ENCODE data around the gene CLEC4C. TPM values are rescaled to one million over a fixed set of nuclear protein-coding genes. Genes with fewer than 3 reads are reported as not detected.

The CLEC4C gene
- total and polyA plus RNA-seq, 2 experiments from 2014 or later: not detected

DNA sequence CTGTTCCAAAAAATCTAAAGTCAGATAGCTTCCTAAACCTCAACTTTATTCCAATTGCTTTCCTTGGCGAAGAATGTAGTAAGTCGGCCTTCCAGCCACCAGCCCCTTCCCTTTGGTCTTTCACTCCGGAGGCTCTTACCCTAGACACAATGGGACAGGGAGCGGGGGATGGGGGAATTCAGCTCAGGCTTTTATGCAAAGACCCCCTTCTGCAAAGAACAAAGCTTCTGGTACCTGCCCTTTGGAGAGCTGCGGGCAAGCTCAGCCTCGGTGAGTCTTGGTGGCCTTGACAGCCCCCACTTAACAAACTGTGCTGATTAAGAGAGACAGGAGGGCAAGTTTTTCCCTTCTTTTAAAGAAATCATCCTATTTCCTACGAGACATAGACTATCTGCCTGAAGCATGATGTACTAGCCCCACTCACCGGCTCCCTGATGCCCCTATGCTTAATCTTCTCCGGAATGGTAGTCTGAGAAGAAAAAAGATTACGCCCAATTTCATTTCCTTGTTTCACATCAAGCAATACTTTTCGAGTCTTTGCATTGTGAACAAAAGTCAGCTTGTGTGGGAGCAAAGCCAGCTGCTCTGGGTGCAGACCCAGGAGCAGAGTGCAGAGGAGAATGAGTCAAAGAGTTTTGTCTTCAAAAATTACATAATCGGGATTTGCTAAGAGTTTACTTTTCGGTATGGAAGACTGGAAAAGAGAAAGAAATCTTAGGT is 40.6 kb upstream of the CLEC4C start (continued):
- TF ChIP-seq, protein P1, sequence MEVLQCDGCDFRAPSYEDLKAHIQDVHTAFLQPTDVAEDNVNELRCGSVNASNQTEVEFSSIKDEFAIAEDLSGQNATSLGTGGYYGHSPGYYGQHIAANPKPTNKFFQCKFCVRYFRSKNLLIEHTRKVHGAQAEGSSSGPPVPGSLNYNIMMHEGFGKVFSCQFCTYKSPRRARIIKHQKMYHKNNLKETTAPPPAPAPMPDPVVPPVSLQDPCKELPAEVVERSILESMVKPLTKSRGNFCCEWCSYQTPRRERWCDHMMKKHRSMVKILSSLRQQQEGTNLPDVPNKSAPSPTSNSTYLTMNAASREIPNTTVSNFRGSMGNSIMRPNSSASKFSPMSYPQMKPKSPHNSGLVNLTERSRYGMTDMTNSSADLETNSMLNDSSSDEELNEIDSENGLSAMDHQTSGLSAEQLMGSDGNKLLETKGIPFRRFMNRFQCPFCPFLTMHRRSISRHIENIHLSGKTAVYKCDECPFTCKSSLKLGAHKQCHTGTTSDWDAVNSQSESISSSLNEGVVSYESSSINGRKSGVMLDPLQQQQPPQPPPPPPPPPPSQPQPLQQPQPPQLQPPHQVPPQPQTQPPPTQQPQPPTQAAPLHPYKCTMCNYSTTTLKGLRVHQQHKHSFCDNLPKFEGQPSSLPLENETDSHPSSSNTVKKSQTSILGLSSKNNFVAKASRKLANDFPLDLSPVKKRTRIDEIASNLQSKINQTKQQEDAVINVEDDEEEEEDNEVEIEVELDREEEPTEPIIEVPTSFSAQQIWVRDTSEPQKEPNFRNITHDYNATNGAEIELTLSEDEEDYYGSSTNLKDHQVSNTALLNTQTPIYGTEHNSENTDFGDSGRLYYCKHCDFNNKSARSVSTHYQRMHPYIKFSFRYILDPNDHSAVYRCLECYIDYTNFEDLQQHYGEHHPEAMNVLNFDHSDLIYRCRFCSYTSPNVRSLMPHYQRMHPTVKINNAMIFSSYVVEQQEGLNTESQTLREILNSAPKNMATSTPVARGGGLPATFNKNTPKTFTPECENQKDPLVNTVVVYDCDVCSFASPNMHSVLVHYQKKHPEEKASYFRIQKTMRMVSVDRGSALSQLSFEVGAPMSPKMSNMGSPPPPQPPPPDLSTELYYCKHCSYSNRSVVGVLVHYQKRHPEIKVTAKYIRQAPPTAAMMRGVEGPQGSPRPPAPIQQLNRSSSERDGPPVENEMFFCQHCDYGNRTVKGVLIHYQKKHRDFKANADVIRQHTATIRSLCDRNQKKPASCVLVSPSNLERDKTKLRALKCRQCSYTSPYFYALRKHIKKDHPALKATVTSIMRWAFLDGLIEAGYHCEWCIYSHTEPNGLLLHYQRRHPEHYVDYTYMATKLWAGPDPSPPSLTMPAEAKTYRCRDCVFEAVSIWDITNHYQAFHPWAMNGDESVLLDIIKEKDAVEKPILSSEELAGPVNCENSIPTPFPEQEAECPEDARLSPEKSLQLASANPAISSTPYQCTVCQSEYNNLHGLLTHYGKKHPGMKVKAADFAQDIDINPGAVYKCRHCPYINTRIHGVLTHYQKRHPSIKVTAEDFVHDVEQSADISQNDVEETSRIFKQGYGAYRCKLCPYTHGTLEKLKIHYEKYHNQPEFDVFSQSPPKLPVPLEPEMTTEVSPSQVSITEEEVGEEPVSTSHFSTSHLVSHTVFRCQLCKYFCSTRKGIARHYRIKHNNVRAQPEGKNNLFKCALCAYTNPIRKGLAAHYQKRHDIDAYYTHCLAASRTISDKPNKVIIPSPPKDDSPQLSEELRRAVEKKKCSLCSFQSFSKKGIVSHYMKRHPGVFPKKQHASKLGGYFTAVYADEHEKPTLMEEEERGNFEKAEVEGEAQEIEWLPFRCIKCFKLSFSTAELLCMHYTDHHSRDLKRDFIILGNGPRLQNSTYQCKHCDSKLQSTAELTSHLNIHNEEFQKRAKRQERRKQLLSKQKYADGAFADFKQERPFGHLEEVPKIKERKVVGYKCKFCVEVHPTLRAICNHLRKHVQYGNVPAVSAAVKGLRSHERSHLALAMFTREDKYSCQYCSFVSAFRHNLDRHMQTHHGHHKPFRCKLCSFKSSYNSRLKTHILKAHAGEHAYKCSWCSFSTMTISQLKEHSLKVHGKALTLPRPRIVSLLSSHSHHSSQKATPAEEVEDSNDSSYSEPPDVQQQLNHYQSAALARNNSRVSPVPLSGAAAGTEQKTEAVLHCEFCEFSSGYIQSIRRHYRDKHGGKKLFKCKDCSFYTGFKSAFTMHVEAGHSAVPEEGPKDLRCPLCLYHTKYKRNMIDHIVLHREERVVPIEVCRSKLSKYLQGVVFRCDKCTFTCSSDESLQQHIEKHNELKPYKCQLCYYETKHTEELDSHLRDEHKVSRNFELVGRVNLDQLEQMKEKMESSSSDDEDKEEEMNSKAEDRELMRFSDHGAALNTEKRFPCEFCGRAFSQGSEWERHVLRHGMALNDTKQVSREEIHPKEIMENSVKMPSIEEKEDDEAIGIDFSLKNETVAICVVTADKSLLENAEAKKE (CRISPR knock-in tag; IDR thresholded peaks at IDR 0.05): peak; percentile 7; the same call in 1 of the 2 replicates

DNA sequence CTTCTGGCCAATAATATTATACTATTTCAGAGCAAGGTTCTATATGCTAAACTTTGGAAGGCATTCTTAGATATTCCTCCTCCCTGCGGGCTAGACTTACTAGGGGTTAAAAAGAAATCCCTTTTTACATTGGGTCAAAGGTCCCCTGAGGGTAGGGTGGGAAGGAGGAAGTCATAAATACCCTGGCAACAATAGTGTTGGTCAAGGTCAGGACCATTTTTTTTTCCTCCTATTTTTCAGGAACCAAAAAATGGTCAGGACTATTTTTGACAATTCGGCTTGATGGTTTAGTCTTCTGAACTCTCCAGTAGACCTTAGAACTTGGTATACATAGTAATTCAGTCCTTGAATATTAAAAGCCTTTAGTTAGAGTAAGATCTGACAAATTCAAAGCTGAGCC is 37.5 kb upstream of the CLEC4C start:
- Mint-ChIP-seq H3K4me3 (no peak overlapping the region), H3K4me1 (peaks cover 38% of the 10 kb centered on the region), H3K27me3 (ENCODE audit: insufficient read depth, low read depth, poor library complexity) (peaks cover 9% of the 10 kb centered on the region), H3K9me3 (no peaks in the 10 kb centered on the region), H3K27ac (no peak overlapping the region), H3K36me3 (ENCODE audit: low read depth) (peaks cover 3% of the 10 kb centered on the region; the same call in 1 of the 3 replicates)
- Histone ChIP-seq H3K27me3 (ENCODE audit: insufficient read depth) (no peaks in the 10 kb centered on the region), H4K20me1 (replicated peaks; ENCODE audit: insufficient read depth) (no peaks in the 10 kb centered on the region), H3K4me1 (ENCODE audit: insufficient read depth) (peaks cover 36% of the 10 kb centered on the region), H2AFZ (no peak overlapping the region), H3K4me2 (peak overlapping the region; percentile 36), H3K9me2 (ENCODE audit: insufficient read depth) (no peaks in the 10 kb centered on the region), H3K79me2 (replicated peaks; ENCODE audit: insufficient read depth) (peaks cover 16% of the 10 kb centered on the region), H3F3A (replicated peaks; ENCODE audit: low read depth) (peaks cover 10% of the 10 kb centered on the region; the same call in 1 of the 2 replicates), H3K27ac (ENCODE audit: low read depth) (peak overlapping the region; percentile 52; the same call in 1 of the 2 replicates), H3K4me3 (no peak overlapping the region), H3K36me3 (ENCODE audit: insufficient read depth) (no peaks in the 10 kb centered on the region)
- DNase-seq (ENCODE audit: low spot score) (no peak), ATAC-seq (no peak)
- TF ChIP-seq ZNF331 (CRISPR knock-in tag; IDR thresholded peaks at IDR 0.05; ENCODE audit: low read depth): no peak
- TF ChIP-seq, protein P2, sequence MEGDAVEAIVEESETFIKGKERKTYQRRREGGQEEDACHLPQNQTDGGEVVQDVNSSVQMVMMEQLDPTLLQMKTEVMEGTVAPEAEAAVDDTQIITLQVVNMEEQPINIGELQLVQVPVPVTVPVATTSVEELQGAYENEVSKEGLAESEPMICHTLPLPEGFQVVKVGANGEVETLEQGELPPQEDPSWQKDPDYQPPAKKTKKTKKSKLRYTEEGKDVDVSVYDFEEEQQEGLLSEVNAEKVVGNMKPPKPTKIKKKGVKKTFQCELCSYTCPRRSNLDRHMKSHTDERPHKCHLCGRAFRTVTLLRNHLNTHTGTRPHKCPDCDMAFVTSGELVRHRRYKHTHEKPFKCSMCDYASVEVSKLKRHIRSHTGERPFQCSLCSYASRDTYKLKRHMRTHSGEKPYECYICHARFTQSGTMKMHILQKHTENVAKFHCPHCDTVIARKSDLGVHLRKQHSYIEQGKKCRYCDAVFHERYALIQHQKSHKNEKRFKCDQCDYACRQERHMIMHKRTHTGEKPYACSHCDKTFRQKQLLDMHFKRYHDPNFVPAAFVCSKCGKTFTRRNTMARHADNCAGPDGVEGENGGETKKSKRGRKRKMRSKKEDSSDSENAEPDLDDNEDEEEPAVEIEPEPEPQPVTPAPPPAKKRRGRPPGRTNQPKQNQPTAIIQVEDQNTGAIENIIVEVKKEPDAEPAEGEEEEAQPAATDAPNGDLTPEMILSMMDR (conservative IDR thresholded peaks at IDR 0.05; ENCODE audit: low read depth in 2 of 2): no peak
- no peak for TF ChIP-seq EZH2phosphoT487 (IDR thresholded peaks at IDR 0.05; ENCODE audit: unreplicated experiment)
- TF ChIP-seq, protein P3, sequence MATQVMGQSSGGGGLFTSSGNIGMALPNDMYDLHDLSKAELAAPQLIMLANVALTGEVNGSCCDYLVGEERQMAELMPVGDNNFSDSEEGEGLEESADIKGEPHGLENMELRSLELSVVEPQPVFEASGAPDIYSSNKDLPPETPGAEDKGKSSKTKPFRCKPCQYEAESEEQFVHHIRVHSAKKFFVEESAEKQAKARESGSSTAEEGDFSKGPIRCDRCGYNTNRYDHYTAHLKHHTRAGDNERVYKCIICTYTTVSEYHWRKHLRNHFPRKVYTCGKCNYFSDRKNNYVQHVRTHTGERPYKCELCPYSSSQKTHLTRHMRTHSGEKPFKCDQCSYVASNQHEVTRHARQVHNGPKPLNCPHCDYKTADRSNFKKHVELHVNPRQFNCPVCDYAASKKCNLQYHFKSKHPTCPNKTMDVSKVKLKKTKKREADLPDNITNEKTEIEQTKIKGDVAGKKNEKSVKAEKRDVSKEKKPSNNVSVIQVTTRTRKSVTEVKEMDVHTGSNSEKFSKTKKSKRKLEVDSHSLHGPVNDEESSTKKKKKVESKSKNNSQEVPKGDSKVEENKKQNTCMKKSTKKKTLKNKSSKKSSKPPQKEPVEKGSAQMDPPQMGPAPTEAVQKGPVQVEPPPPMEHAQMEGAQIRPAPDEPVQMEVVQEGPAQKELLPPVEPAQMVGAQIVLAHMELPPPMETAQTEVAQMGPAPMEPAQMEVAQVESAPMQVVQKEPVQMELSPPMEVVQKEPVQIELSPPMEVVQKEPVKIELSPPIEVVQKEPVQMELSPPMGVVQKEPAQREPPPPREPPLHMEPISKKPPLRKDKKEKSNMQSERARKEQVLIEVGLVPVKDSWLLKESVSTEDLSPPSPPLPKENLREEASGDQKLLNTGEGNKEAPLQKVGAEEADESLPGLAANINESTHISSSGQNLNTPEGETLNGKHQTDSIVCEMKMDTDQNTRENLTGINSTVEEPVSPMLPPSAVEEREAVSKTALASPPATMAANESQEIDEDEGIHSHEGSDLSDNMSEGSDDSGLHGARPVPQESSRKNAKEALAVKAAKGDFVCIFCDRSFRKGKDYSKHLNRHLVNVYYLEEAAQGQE (IDR thresholded peaks at IDR 0.05; ENCODE audit: unreplicated experiment): no peak
- no peak for TF ChIP-seq STAT1 (IDR thresholded peaks at IDR 0.05; ENCODE audit: unreplicated experiment)
- no peak for TF ChIP-seq JUNB (IDR thresholded peaks at IDR 0.05; ENCODE audit: unreplicated experiment)
- TF ChIP-seq, protein P4, sequence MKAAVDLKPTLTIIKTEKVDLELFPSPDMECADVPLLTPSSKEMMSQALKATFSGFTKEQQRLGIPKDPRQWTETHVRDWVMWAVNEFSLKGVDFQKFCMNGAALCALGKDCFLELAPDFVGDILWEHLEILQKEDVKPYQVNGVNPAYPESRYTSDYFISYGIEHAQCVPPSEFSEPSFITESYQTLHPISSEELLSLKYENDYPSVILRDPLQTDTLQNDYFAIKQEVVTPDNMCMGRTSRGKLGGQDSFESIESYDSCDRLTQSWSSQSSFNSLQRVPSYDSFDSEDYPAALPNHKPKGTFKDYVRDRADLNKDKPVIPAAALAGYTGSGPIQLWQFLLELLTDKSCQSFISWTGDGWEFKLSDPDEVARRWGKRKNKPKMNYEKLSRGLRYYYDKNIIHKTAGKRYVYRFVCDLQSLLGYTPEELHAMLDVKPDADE (IDR thresholded peaks at IDR 0.05): no peak
